ENCODE measurements around the gene STK40.

GRCh38 chr1:36397083-36397377 lies 11.3 kb upstream of the STK40 start:
- TF ChIP-seq CTCF (IDR thresholded peaks at IDR 0.05): no peak
- TF ChIP-seq POLR2A (IDR thresholded peaks at IDR 0.05): no peak
- TF ChIP-seq EP300 (IDR thresholded peaks at IDR 0.05): no peak
